NCI-H187 (cell line): ENCODE results near the gene EPHB1.

Source experiments
- DNase-seq, 2 experiments: peaks; one replicate each; lab custom pipeline; 2025; lab: John Stamatoyannopoulos, UW

The EPHB1 gene

GRCh38 chr3:135161425-135161824 lies 366.4 kb downstream of the EPHB1 start:
- no peak for DNase-seq

GRCh38 chr3:135163701-135164100 lies 368.6 kb downstream of the EPHB1 start:
- DNase-seq, result no peak

- no peak for DNase-seq
Observed at GRCh38 chr3:135165260-135165659, 370.2 kb downstream of the EPHB1 start.

- DNase-seq, result no peak
Observed at GRCh38 chr3:135166266-135166825, 371.3 kb downstream of the EPHB1 start.

- DNase-seq, result no peak
Observed at GRCh38 chr3:135168822-135169221, 373.8 kb downstream of the EPHB1 start.

- DNase-seq, result no peak
Observed at GRCh38 chr3:135169651-135170050, 374.6 kb downstream of the EPHB1 start.

GRCh38 chr3:135170732-135171131 lies 375.7 kb downstream of the EPHB1 start:
- DNase-seq, result no peak

GRCh38 chr3:135172191-135172869 lies 377.3 kb downstream of the EPHB1 start:
- DNase-seq, result no peak

GRCh38 chr3:135175728-135176277 lies 380.7 kb downstream of the EPHB1 start:
- no peak for DNase-seq

- DNase-seq, result no peak
Observed at GRCh38 chr3:135176881-135177280, 381.8 kb downstream of the EPHB1 start.

- no peak for DNase-seq
Observed at GRCh38 chr3:135178566-135178965, 383.5 kb downstream of the EPHB1 start.

GRCh38 chr3:135181408-135181807 lies 386.3 kb downstream of the EPHB1 start:
- DNase-seq, result no peak

GRCh38 chr3:135182364-135182998 lies 387.4 kb downstream of the EPHB1 start:
- no peak for DNase-seq

GRCh38 chr3:135190658-135191057 lies 395.6 kb downstream of the EPHB1 start:
- no peak for DNase-seq

GRCh38 chr3:135191708-135192107 lies 396.6 kb downstream of the EPHB1 start:
- DNase-seq, result no peak

- DNase-seq, result no peak
Observed at GRCh38 chr3:135192929-135193328, 397.9 kb downstream of the EPHB1 start.

GRCh38 chr3:135197246-135197645 lies 402.2 kb downstream of the EPHB1 start:
- DNase-seq, result no peak

- no peak for DNase-seq
Observed at GRCh38 chr3:135197856-135198255, 402.8 kb downstream of the EPHB1 start.

GRCh38 chr3:135199137-135199536 lies 404.1 kb downstream of the EPHB1 start:
- DNase-seq, result no peak

GRCh38 chr3:135203026-135203425 lies 408.0 kb downstream of the EPHB1 start:
- DNase-seq, result no peak

- DNase-seq, result no peak
Observed at GRCh38 chr3:135213213-135213612, 418.2 kb downstream of the EPHB1 start.

GRCh38 chr3:135213822-135214221 lies 418.8 kb downstream of the EPHB1 start:
- DNase-seq, result no peak

- no peak for DNase-seq
Observed at GRCh38 chr3:135214400-135214799, 419.3 kb downstream of the EPHB1 start.
